K562 (cell line): Measurements from ENCODE around the gene ZNF853. TPM values are rescaled to one million over a fixed set of nuclear protein-coding genes. Genes with fewer than 3 reads are reported as not detected.

Experiments
- ARID4B ChIP-seq: sonication (generic); formaldehyde crosslinking; IDR thresholded peaks from 2 replicates; pipeline ENCODE4 v1.8.0; 2022; ENCODE audit warnings: mild to moderate bottlenecking, missing genetic modification reagents
- C11orf30 ChIP-seq: fragments of 450-650 bp; IDR thresholded peaks from 2 replicates; pipeline ENCODE4 v1.6.1; 2016; ENCODE audit warnings: low read depth, mild to moderate bottlenecking
- E2F6 ChIP-seq, 2 experiments: IDR thresholded peaks; 2 replicates each; pipeline ENCODE4 v1.6.1; 2011; ENCODE audit warnings: borderline replicate concordance in 1 of 2, control low read depth in 1 of 2, low read depth in 1 of 2, low read length in 1 of 2, mild to moderate bottlenecking in 1 of 2, mixed read lengths in 1 of 2, moderate library complexity in 1 of 2; ENCODE audit not compliant: insufficient read depth in 1 of 2, insufficient read length in 1 of 2, poor library complexity in 1 of 2, severe bottlenecking in 1 of 2; ENCODE audit errors: extremely low read depth in 1 of 2
- EP400 ChIP-seq: fragments of 450-650 bp; IDR thresholded peaks from 2 replicates; pipeline ENCODE4 v1.6.1; 2017; ENCODE audit warnings: antibody characterized with exemption, mild to moderate bottlenecking, moderate library complexity
- GABPB1 ChIP-seq: sonication (generic); formaldehyde crosslinking; IDR thresholded peaks from 2 replicates; pipeline ENCODE4 v1.8.0; 2022; ENCODE audit warnings: mild to moderate bottlenecking, missing genetic modification reagents
- HNRNPH1 ChIP-seq: fragments of 200-400 bp; formaldehyde crosslinking; optimal IDR thresholded peaks from 2 replicates; pipeline ENCODE3; 2017; ENCODE audit warnings: low read depth, mild to moderate bottlenecking, low read length, moderate library complexity
- HNRNPLL ChIP-seq: fragments of 200-400 bp; formaldehyde crosslinking; IDR thresholded peaks from 2 replicates; pipeline ENCODE4 v1.6.1; 2017; ENCODE audit warnings: low read length, low read depth, mild to moderate bottlenecking; ENCODE audit not compliant: poor library complexity, severe bottlenecking
- HOXB6 ChIP-seq: fragments of 250-450 bp; sonication (Bioruptor Pico); IDR thresholded peaks from 2 replicates; pipeline ENCODE4 v1.5.1; 2022; ENCODE audit warnings: mild to moderate bottlenecking, borderline replicate concordance
- KAT7 ChIP-seq: sonication (generic); formaldehyde crosslinking; IDR thresholded peaks from 2 replicates; pipeline ENCODE4 v1.8.0; 2022; ENCODE audit warnings: missing genetic modification reagents, mild to moderate bottlenecking, borderline replicate concordance
- L3MBTL2 ChIP-seq: fragments of 450-650 bp; IDR thresholded peaks from 2 replicates; pipeline ENCODE4 v1.6.1; 2016; ENCODE audit warnings: mild to moderate bottlenecking, moderate library complexity
- MTA2 ChIP-seq: fragments of 450-650 bp; IDR thresholded peaks from 2 replicates; pipeline ENCODE4 v1.6.1; 2016; ENCODE audit warnings: low read depth
- PHF21A ChIP-seq: fragments of 450-650 bp; IDR thresholded peaks from 2 replicates; pipeline ENCODE4 v1.6.1; 2017; ENCODE audit warnings: low read depth, borderline replicate concordance
- PKNOX1 ChIP-seq: fragments of 450-650 bp; IDR thresholded peaks from 2 replicates; pipeline ENCODE4 v1.6.1; 2016
- POLR2AphosphoS5 ChIP-seq: IDR thresholded peaks from 2 replicates; pipeline ENCODE4 v1.6.1; 2011; ENCODE audit warnings: mild to moderate bottlenecking, low read depth, low read length, moderate library complexity; ENCODE audit not compliant: control insufficient read depth, insufficient read depth
- PRMT5 ChIP-seq: sonication (generic); formaldehyde crosslinking; IDR thresholded peaks from 2 replicates; pipeline ENCODE4 v1.5.0; 2020; ENCODE audit warnings: missing genetic modification reagents
- RB1 ChIP-seq: fragments of 450-650 bp; IDR thresholded peaks from 2 replicates; pipeline ENCODE4 v1.6.1; 2017; ENCODE audit warnings: low read depth, mild to moderate bottlenecking
- SRF ChIP-seq, 2 experiments: fragments of 250-450, 450-650 bp in 1 of 2; sonication (Bioruptor Pico) in 1 of 2; sonication (generic) in 1 of 2; formaldehyde crosslinking; IDR thresholded peaks; 2 replicates each; pipeline versions ENCODE4 v1.5.0 to v1.5.1; 2020 to 2022; ENCODE audit warnings: mild to moderate bottlenecking in 1 of 2, missing genetic modification reagents in 1 of 2
- TARDBP ChIP-seq: fragments of 450-650 bp; IDR thresholded peaks from 2 replicates; pipeline ENCODE4 v1.6.1; 2016
- polyA plus RNA-seq, 8 experiments: library from polyadenylated mRNA; depleted of rRNA in 4 of 8; stranded (reverse) in 5 of 8; unstranded in 3 of 8; fragments of >200 nt; fragmentation: Nextera tagmentation in 2 of 8; fragmentation: Illumina TruSeq in 1 of 8; extraction: Ambion mirVana in 2 of 8; extraction: Trizol in 1 of 8; gene quantifications; 2 replicates each; pipeline versions ENCODE4 v1.2.1 to v1.2.3, GENCODE V29; 2011 to 2014; ENCODE audit warnings: inconsistent platforms in 1 of 8, missing spikeins in 1 of 8
- total RNA-seq, 7 experiments: library from RNA; depleted of rRNA in 6 of 7; stranded (reverse); fragments of >200 nt in 6 of 7; fragmentation: Illumina TruSeq in 2 of 7; extraction: Trizol in 2 of 7; gene quantifications; 2 replicates each; pipeline versions ENCODE4 v1.2.1 to v1.2.3, GENCODE V29; 2011 to 2021; ENCODE audit warnings: low replicate concordance in 1 of 7

Gene ZNF853
- total and polyA plus RNA-seq, 9 of the 15 experiments (the other 6 are each of a cell fraction or from before 2014, with no cell fraction given): 0.03 TPM; not detected in 8

- TF ChIP-seq SRF (CRISPR knock-in tag; IDR thresholded peaks at IDR 0.05) (peak in 1 of 2 experiments; percentile 70; a peak in 2 of 4 replicates), HNRNPLL (peak; percentile 43), RB1 (peak; percentile 87), POLR2AphosphoS5 (peak; percentile 91), PRMT5 (CRISPR knock-in tag) (0 out of 2 replicates have a peak, but pooled peaks have one; percentile 65), HNRNPH1 (no peak), TARDBP (peak; percentile 44; the same call in 1 of the 2 replicates), KAT7 (CRISPR knock-in tag) (peak; percentile 76; the same call in 1 of the 2 replicates), EP400 (peak; percentile 79), ARID4B (CRISPR knock-in tag) (peak; percentile 63; the same call in 1 of the 2 replicates), MTA2 (peak; percentile 21; the same call in 1 of the 2 replicates), HOXB6 (CRISPR knock-in tag) (no peak), C11orf30 (peak; percentile 78), L3MBTL2 (peak; percentile 43), PHF21A (peak; percentile 55; the same call in 1 of the 2 replicates), PKNOX1 (peak; percentile 47), GABPB1 (CRISPR knock-in tag) (peak; percentile 96), E2F6 (IDR thresholded peaks at IDR 0.05; ENCODE audit: borderline replicate concordance in 1 of 2, extremely low read depth in 1 of 2, insufficient read depth in 1 of 2, insufficient read length in 1 of 2, low read depth in 1 of 2, low read length in 1 of 2, poor library complexity in 1 of 2, severe bottlenecking in 1 of 2) (peak; percentile 12 to 64)
Observed at GRCh38 chr7:6577369-6578113, 37.9 kb upstream of the ZNF853 start, which contains the start of gene ZDHHC4 (continued).
